ENCODE data around the gene MAGOHB.

The MAGOHB gene

GRCh38 chr12:10563966-10564365 is 49.4 kb downstream of the MAGOHB start:
- H3K4me3 ChIP-seq (ENCODE audit: low read depth, low read length): no peak overlapping the region
- ChIA-PET POLR2A (no interaction called here), CTCF (interaction anchor here (0.7 to 5.0 kb wide), 7 partner anchors 10 to 328 kb away, joined by 3 to 47 read pairs (median 5); no protein-coding TSS in a partner anchor)
- no peak for DNase-seq (ENCODE audit: low read depth, low spot score)
- TF ChIP-seq, protein P1, sequence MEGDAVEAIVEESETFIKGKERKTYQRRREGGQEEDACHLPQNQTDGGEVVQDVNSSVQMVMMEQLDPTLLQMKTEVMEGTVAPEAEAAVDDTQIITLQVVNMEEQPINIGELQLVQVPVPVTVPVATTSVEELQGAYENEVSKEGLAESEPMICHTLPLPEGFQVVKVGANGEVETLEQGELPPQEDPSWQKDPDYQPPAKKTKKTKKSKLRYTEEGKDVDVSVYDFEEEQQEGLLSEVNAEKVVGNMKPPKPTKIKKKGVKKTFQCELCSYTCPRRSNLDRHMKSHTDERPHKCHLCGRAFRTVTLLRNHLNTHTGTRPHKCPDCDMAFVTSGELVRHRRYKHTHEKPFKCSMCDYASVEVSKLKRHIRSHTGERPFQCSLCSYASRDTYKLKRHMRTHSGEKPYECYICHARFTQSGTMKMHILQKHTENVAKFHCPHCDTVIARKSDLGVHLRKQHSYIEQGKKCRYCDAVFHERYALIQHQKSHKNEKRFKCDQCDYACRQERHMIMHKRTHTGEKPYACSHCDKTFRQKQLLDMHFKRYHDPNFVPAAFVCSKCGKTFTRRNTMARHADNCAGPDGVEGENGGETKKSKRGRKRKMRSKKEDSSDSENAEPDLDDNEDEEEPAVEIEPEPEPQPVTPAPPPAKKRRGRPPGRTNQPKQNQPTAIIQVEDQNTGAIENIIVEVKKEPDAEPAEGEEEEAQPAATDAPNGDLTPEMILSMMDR (IDR thresholded peaks at IDR 0.05; ENCODE audit: insufficient read depth, low read length, missing control alignments): no peak

- H3K4me3 ChIP-seq (ENCODE audit: low read depth, low read length): no peak overlapping the region
- CTCF ChIA-PET: interaction anchor here (1.0 to 5.0 kb wide), 8 partner anchors 9 to 336 kb away, joined by 3 to 47 read pairs (median 5); no protein-coding TSS in a partner anchor
- POLR2A ChIA-PET: no interaction called here
- TF ChIP-seq, protein P1 (IDR thresholded peaks at IDR 0.05; ENCODE audit: insufficient read depth, low read length, missing control alignments): no peak
- DNase-seq (ENCODE audit: low read depth, low spot score): no peak
Measured at GRCh38 chr12:10563002-10563401, 50.4 kb downstream of the MAGOHB start.

GRCh38 chr12:10562306-10562933 is 51.0 kb downstream of the MAGOHB start:
- H3K4me3 ChIP-seq (ENCODE audit: low read depth, low read length): no peak overlapping the region
- ChIA-PET POLR2A (no interaction called here), CTCF (interaction anchor here (0.9 to 5.0 kb wide), 12 partner anchors 12 to 409 kb away, joined by 3 to 47 read pairs (median 5); no protein-coding TSS in a partner anchor)
- no peak for DNase-seq (ENCODE audit: low read depth, low spot score)
- TF ChIP-seq, protein P1 (IDR thresholded peaks at IDR 0.05; ENCODE audit: insufficient read depth, low read length, missing control alignments): peak; percentile 31

GRCh38 chr12:10559244-10559643 is 54.2 kb downstream of the MAGOHB start:
- POLR2A ChIA-PET: no interaction called here
- no peak overlapping the region for H3K4me3 ChIP-seq (ENCODE audit: low read depth, low read length)
- CTCF ChIA-PET: interaction anchor here (0.6 to 1.2 kb wide), 3 partner anchors 193 to 323 kb away, joined by 3 to 4 read pairs (median 3); no protein-coding TSS in a partner anchor
- TF ChIP-seq, protein P1 (IDR thresholded peaks at IDR 0.05; ENCODE audit: insufficient read depth, low read length, missing control alignments): no peak
- DNase-seq (ENCODE audit: low read depth, low spot score): no peak

GRCh38 chr12:10558789-10559188 is 54.6 kb downstream of the MAGOHB start:
- H3K4me3 ChIP-seq (ENCODE audit: low read depth, low read length): no peak overlapping the region
- ChIA-PET POLR2A (no interaction called here), CTCF (interaction anchor here (0.9 to 1.2 kb wide), 2 partner anchors 228 to 323 kb away, joined by 3 to 4 read pairs; no protein-coding TSS in a partner anchor)
- TF ChIP-seq, protein P1 (IDR thresholded peaks at IDR 0.05; ENCODE audit: insufficient read depth, low read length, missing control alignments): no peak
- DNase-seq (ENCODE audit: low read depth, low spot score): no peak

DNA sequence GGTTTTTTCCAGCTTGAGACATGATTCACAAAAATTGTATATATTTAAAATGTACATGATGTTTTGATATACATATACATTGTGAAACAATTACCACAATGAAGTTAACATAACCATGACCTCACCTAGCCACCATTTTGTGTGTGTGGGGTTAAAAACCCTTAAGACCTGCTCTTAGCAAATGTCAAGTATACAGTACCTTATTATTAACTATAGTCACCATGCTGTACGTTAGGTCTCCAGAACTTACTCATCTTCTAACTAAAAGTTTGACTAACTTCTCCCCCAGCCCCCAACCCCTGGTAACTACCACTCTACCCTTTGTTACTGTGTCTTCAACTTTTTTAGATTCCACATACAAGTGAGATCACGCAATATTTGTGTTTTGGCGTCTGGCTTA is 55.1 kb downstream of the MAGOHB start:
- CTCF ChIA-PET: interaction anchor here (1.1 kb wide), 1 partner anchor 227 kb away, joined by 3 read pairs; no protein-coding TSS in a partner anchor
- DNase-seq (ENCODE audit: low read depth, low spot score): no peak
- TF ChIP-seq, protein P1 (IDR thresholded peaks at IDR 0.05; ENCODE audit: insufficient read depth, low read length, missing control alignments): no peak
- POLR2A ChIA-PET: no interaction called here
- no peak overlapping the region for H3K4me3 ChIP-seq (ENCODE audit: low read depth, low read length)
